H1 (cell line): ENCODE measurements around the gene MYO5B.

Experiments used
- KDM5A ChIP-seq: fragments of 200-600 bp; IDR thresholded peaks from 2 replicates; pipeline ENCODE4 v1.7.1; 2012; ENCODE audit warnings: mild to moderate bottlenecking, low read length, inconsistent platforms, mixed read lengths
- POLR2A ChIP-seq, 2 experiments: IDR thresholded peaks; 1 replicate in 1 of 2; 2 replicates in 1 of 2; pipeline ENCODE4 v1.6.1; 2011; ENCODE audit warnings: low read depth in 2 of 2, low read length in 2 of 2, mild to moderate bottlenecking in 2 of 2; ENCODE audit errors: control extremely low read depth in 1 of 2
- TF ChIP-seq, protein P1 (sequence below), 3 experiments: IDR thresholded peaks; 1 replicate in 2 of 3; 2 replicates in 1 of 3; pipeline versions ENCODE4 v1.5.1 to v1.6.1; 2011; ENCODE audit warnings: low read length in 3 of 3, mild to moderate bottlenecking in 3 of 3, inconsistent platforms in 2 of 3, low read depth in 1 of 3, moderate library complexity in 1 of 3; ENCODE audit not compliant: insufficient read depth in 1 of 3; ENCODE audit errors: control extremely low read depth in 1 of 3

DNA sequence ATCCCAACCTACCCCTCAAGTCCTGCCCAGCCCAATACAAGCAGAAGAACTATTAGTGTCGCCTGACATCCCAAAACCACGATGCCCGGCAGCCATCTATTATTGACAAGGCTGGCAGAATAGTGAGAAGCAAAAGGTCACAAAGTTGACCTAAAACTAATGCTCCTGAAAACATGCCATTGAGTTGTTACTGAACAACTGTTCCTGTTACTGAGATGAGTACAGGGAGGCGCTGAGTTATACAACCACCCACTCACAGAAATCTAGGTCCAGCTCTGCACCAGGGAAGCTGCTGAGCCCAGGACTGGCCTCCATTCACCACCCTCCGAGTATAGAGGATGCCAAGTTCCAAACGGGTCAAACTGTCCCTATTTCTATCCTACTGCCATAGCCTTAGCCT, 201.6 kb downstream of the MYO5B start:
- TF ChIP-seq, protein P1, sequence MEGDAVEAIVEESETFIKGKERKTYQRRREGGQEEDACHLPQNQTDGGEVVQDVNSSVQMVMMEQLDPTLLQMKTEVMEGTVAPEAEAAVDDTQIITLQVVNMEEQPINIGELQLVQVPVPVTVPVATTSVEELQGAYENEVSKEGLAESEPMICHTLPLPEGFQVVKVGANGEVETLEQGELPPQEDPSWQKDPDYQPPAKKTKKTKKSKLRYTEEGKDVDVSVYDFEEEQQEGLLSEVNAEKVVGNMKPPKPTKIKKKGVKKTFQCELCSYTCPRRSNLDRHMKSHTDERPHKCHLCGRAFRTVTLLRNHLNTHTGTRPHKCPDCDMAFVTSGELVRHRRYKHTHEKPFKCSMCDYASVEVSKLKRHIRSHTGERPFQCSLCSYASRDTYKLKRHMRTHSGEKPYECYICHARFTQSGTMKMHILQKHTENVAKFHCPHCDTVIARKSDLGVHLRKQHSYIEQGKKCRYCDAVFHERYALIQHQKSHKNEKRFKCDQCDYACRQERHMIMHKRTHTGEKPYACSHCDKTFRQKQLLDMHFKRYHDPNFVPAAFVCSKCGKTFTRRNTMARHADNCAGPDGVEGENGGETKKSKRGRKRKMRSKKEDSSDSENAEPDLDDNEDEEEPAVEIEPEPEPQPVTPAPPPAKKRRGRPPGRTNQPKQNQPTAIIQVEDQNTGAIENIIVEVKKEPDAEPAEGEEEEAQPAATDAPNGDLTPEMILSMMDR (IDR thresholded peaks at IDR 0.05; ENCODE audit: control extremely low read depth in 1 of 3, insufficient read depth in 1 of 3, low read depth in 1 of 3, low read length in 3 of 3): no peak
- TF ChIP-seq POLR2A (IDR thresholded peaks at IDR 0.05; ENCODE audit: control extremely low read depth in 1 of 2, low read depth in 2 of 2, low read length in 2 of 2) (no peak), KDM5A (no peak)
